HL-60/S4 treated with phorbol 12-myristate 13-acetate at 8.2 ng/mL for 4 days and 3 days (cell line): Measurements from ENCODE around the gene LRIT2.

ENCODE experiments used
- in situ Hi-C: fragments of 300-500 bp; cut with MboI; formaldehyde crosslinking; loops from 2 replicates; pipeline ENCODE4 v1.15.0; 2022; ENCODE audit warnings: low sequenced_read_pairs

The LRIT2 gene

GRCh38 chr10:84211566-84211965 lies 13.8 kb downstream of the LRIT2 start:
- in situ Hi-C loops: no loop called here

GRCh38 chr10:84208023-84208422 lies 17.3 kb downstream of the LRIT2 start:
- in situ Hi-C loops: no loop called here

GRCh38 chr10:84205853-84206525 lies 19.4 kb downstream of the LRIT2 start:
- in situ Hi-C loops: no loop called here

- in situ Hi-C loops: no loop called here
Observed at GRCh38 chr10:84205049-84205852, 20.1 kb downstream of the LRIT2 start.

DNA sequence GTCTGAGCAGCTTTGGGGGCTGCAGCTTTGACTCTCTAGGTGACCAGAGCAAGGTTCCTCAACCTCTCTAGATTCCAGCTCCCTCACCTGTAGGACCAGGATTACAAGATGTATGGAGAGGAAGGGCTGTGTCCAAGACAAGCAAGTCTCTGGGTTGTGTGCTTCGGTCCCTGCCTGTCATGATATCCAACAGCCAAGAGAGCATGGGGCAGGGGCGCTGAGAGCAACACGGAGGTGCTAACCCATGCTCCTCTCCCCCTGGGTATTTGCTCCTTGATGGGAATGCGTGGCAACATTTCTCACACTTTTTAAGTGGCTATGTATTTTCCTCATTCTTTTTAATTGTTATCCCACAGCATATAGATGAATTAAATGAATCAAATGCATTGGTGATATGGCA lies 20.7 kb downstream of the LRIT2 start:
- in situ Hi-C loops: no loop called here

DNA sequence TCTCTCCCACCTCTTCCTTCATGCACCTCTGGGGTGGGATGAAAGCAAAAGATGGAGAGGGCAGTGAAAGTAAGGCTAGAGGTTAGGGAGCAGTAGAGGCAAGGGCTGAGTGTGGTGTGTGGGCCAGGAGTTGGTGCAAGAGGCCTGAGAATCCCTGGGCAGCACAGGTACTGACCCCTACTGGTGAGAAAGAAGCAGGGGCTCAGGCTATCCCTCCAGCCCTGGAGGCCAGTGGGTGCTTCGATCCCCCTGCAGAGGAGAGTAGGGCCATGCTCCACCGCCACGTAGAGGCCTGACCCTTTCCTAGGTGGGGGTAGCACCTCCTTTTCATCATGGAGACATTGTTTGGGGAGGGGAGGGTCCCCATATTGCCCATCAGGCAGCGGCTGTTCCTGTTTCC lies 21.2 kb downstream of the LRIT2 start:
- in situ Hi-C loops: no loop called here

DNA sequence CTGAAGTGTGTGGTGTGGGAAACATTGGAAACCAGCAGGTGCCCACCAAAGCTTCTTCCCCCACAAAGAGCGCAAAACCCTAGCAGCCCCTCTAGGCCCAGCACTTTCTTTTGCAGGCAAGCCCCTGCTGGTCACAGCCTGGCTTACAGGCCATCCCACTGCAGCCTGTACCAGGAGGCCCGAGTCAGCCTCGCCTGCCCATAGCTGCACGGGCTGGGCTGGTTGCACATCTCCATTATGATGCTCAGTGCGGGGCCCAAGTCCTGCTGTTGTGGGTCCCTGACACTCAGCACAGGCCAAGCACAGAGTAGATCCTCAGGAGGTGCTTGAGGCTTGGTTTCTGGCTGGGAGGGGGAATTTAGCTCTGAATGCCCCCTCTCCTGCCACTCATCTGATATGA lies 23.0 kb downstream of the LRIT2 start:
- in situ Hi-C loops: no loop called here

DNA sequence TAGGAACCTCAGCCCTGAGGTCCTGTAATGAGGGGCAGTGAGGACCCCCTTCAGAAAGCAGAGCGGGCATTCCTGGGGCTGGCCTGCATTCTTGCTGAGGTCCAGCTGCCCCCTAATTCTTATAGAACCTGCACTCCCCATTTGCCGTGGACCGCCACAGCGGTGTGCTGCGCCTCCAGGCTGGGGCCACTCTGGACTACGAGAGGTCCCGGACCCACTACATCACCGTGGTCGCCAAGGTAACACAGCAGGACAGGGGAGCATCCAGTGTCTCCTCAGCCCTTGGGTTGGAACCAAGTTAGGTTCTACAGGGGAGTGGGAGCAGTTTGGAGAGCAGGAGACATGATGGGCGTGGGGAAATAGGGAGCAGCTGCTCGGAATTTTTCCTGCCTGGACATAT lies 23.7 kb downstream of the LRIT2 start:
- in situ Hi-C loops: no loop called here

DNA sequence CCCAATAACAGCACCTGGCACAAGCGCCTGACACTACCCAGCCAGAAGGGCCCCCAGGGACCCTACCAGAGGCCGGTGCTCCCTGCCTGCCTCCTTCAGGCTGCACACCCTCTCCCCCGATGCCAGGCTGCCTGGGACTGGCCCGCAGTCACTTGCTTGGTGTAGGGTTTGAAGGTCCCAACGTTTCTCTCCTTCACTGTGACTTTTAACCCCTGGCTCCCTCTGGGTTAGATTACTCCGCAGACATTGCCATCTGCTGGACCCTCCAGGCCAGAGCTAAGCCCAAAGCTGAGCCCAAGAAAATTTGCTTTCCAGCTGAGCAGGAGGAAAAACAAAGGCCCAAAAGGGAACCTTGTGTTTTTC lies 24.1 kb downstream of the LRIT2 start:
- in situ Hi-C loops: no loop called here

GRCh38 chr10:84200537-84201243 lies 24.7 kb downstream of the LRIT2 start:
- in situ Hi-C loops: no loop called here

DNA sequence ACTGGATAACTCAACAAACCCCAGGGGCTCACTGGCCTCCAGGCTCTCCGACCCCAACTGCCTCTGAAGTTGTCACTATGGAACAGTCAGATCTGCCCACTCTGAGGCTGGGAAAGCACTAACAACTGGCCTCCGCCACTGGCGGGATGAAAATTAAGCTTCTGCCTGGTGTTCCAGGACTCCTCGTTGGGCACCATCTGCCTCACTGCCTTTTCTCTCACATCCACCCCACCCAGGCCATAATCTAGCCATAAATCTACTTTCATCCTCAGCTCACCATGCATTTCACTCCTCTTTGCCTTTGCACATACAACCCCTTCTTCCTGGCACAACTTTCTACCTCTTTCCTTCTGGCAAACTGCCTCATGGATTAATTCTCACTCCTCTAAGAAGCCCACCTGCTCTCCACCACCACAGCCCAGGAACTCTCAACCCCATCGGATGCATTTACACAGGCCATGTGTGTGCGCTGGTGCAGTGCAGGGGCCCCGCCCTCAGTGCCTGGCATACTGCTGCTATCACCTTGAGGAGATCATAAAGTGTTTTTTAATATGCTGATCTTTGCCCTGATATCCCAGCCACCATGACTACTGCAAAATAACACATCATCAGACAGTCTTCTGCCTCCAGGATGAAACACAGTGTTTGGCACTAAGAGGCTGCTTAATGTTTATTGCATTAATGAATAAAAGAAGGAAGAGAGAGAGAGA lies 27.0 kb downstream of the LRIT2 start:
- in situ Hi-C loops: no loop called here

DNA sequence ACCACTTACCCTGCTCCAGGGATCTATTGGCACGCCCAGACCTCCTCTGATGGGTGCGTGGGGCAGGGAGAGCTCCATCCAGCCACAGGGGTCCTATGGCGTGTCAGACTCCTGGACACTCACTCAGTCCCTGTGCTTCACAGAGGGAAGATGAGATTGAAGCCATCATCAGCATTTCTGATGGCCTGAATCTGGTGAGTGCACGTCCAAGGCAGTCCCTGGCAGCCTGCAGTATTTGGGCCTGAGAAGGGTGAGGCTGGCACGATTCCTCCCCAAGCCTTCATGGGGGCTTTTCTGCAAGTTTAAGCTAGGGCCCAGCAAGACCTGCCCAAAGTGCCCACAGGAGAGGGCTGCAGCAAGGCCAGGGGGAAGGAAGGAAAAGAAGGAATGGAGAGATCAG lies 27.7 kb downstream of the LRIT2 start:
- in situ Hi-C loops: no loop called here

GRCh38 chr10:84196941-84197340 lies 28.4 kb downstream of the LRIT2 start:
- in situ Hi-C loops: no loop called here

DNA sequence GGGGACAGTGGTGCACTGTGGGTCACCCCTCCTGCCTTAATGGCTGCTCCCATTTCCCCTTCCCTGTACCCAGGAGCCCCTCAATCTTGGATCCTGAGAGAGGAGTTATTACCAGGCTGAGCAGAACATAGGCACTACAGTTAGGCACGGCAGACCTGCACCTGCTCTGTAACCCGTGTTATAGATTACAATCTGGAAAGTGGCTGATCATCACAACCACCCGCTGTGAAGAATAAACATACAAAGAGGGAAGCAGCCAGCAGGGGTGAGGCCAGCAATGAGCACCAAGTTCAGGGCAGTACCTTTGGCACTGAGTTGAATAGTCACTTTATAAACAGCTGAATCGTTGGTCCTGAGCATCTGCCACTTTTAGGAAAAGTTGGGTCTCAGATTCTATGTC lies 29.3 kb downstream of the LRIT2 start:
- in situ Hi-C loops: no loop called here

DNA sequence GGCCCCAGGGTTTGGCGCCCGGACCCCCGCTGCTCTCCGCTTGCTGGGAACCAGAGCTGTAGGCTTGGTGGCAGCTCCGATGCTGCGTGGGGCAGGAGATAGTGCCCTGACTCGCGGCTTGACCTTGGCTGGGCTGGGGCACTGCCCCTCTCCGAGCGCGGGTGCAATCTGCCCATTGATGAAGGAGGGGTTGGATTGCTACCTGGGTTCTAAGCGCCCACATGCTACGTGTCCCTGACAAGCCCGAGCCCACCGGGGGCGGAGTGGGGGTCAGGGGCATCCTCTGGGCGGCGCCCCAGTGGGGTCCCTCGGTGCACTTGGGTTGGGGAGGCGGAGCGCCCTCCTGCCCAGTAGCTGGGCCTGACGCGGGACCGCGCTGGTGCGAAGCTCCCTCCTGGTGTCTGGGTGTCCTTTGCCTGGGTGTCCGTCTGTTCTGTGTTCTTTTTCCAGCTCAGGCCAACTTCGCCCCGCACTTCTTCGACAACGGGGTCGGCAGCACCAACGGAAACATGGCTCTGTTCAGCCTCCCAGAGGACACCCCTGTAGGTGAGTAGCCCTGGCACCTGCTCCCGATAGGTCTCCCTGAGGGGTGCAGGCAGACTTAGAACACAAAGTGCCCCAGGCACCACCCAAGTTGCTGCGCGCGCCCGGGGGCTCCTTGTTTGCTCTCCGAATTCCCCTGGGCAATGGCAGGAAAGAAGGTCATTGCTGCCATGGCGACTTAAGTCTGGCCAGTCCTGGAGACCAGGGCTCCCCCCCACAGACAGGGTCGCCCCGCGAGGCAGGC lies 30.1 kb downstream of the LRIT2 start:
- in situ Hi-C loops: no loop called here

DNA sequence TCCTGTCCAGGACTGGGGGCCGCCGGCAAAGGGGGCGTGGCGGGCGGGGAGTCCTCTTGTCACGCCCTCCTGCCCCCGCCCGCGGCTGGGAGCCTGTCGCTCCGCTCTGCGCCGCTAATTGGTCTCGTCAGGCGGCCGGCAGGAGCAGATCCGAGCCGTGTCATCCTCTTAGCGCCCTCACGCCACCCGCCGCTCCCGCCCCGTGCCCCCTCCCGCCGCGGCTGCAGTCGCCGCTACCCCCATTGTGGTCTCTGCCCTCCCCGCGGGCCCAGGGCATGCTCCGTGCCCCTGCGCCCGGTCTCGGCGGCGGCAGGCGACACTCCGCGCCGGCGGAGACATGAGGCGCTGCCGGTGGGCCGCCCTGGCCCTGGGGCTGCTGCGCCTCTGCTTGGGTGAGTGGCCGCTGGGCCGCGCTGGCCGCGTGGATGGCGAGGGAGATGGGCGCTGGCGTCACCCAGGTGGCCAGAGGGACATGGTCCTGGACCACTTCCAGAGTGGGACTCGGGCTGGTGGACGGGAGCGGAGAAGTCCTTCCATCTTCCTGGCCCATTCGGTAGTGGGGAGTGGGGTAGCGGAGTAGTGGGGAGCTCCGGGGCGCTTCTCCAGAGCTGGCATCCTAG lies 30.8 kb downstream of the LRIT2 start, which contains the start of gene CDHR1:
Gene CDHR1 (plus strand): TSS at position 114 of the 620 bp plus-strand sequence. CDS start 224 bp downstream, at position 338.
- in situ Hi-C loops: no loop called here

GRCh38 chr10:84193846-84194423 lies 31.4 kb downstream of the LRIT2 start:
- in situ Hi-C loops: no loop called here

- in situ Hi-C loops: no loop called here
Observed at GRCh38 chr10:84193327-84193726, 32.0 kb downstream of the LRIT2 start.

- in situ Hi-C loops: no loop called here
Observed at GRCh38 chr10:84191106-84191505, 34.2 kb downstream of the LRIT2 start.

DNA sequence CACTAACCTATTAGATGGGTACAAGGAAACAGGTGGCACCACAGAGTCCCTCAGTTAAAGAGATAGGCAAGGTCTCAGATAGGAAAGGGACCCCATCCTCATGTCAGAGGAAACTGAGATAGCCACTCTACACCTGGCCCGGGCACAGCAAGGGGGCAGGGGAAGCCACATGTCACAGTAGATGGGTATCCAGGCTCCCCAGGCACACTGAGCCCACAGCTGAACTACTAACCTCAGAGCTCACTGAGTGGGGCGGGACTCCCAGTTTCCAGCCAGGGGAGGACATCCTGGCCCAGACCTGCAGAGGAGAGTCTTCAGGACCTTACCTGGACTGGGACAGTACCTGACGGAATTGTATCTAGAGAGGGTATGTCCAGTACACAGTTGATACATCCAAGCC lies 34.7 kb downstream of the LRIT2 start:
- in situ Hi-C loops: no loop called here
